ENCODE results near the gene TBX22.
"Not testable (repeated sequence)": the region's sequence is repeated elsewhere in the genome, so short reads cannot be mapped to it uniquely, and the experiment has no call there.

The TBX22 gene
- total RNA-seq, result 0 to 0.09 reads per million in 2 donors

- DNase-seq, result no peak
Observed at GRCh38 chrX:80014141-80014940, at the start of gene TBX22. TBX22 (plus strand) TSS chrX:80014753; CDS start chrX:80022270, 7,517 bp downstream.

- DNase-seq, result no peak
Observed at GRCh38 chrX:79975605-79976004, 38.9 kb upstream of the TBX22 start.

GRCh38 chrX:80004458-80004857, 10.1 kb upstream of the TBX22 start:
- DNase-seq, result no peak

- no peak for DNase-seq
Observed at GRCh38 chrX:80011522-80011921, 3.0 kb upstream of the TBX22 start.

GRCh38 chrX:80016182-80016581, 1.6 kb downstream of the TBX22 start:
- DNase-seq, result no peak

- DNase-seq, result no peak
Observed at GRCh38 chrX:80021621-80022020, 7.1 kb downstream of the TBX22 start.

- no peak for DNase-seq
Observed at GRCh38 chrX:80022363-80023031, 7.9 kb downstream of the TBX22 start.

GRCh38 chrX:80026116-80026515, 11.6 kb downstream of the TBX22 start:
- DNase-seq, result no peak

GRCh38 chrX:80066156-80066555, 51.6 kb downstream of the TBX22 start:
- DNase-seq, result not testable (repeated sequence)

- DNase-seq, result not testable (repeated sequence)
Observed at GRCh38 chrX:80075625-80076024, 61.1 kb downstream of the TBX22 start.
